Neural progenitor cell (in vitro differentiated cells): ENCODE measurements around the gene MED14. TPM values are rescaled to one million over a fixed set of nuclear protein-coding genes. Genes with fewer than 3 reads are reported as not detected.

Source experiments
- DNase-seq: peaks from one replicate; pipeline ENCODE4 v3.0.0-alpha.2; 2016; ENCODE audit warnings: low spot score
- H2AFZ ChIP-seq: fragments of 200-600 bp; sonication (generic); replicated peaks from 2 replicates; pipeline ENCODE4 v1.6.1; 2016; ENCODE audit warnings: antibody characterized with exemption
- H3F3A ChIP-seq: fragments of 200-600 bp; sonication (generic); 2 replicates; pipeline ENCODE4 v1.6.1; 2016; ENCODE audit warnings: antibody characterized with exemption, low read depth
- H3K27ac ChIP-seq: fragments of 200-600 bp; sonication (generic); 2 replicates; pipeline ENCODE4 v1.5.1; 2016; ENCODE audit warnings: mild to moderate bottlenecking
- H3K27me3 ChIP-seq: fragments of 200-600 bp; sonication (generic); 2 replicates; pipeline ENCODE4 v1.6.1; 2016; ENCODE audit warnings: mild to moderate bottlenecking, moderate library complexity
- H3K36me3 ChIP-seq: fragments of 200-600 bp; sonication (generic); 2 replicates; pipeline ENCODE4 v1.5.1; 2016
- H3K4me1 ChIP-seq: fragments of 200-600 bp; sonication (generic); 2 replicates; pipeline ENCODE4 v1.6.1; 2016; ENCODE audit warnings: mixed run types
- H3K4me2 ChIP-seq: fragments of 200-600 bp; sonication (generic); 2 replicates; pipeline ENCODE4 v1.6.1; 2016
- H3K4me3 ChIP-seq: fragments of 200-600 bp; sonication (generic); 2 replicates; pipeline ENCODE4 v1.5.1; 2016
- H3K79me2 ChIP-seq: fragments of 200-600 bp; sonication (generic); 2 replicates; pipeline ENCODE4 v1.6.1; 2016; ENCODE audit warnings: low read depth
- H3K9ac ChIP-seq: fragments of 200-600 bp; sonication (generic); 2 replicates; pipeline ENCODE4 v1.6.1; 2016
- H3K9me3 ChIP-seq: fragments of 200-600 bp; sonication (generic); 2 replicates; pipeline ENCODE4 v1.5.1; 2016; ENCODE audit warnings: low read depth
- H4K20me1 ChIP-seq: fragments of 200-600 bp; sonication (generic); 2 replicates; pipeline ENCODE4 v1.6.1; 2016; ENCODE audit warnings: low read depth
- H3K27ac Mint-ChIP-seq: 3 replicates; pipeline ENCODE4 v1.8.0; 2021; ENCODE audit warnings: mixed read lengths
- H3K27me3 Mint-ChIP-seq: 2 replicates; pipeline ENCODE4 v1.8.0; 2022; ENCODE audit warnings: low read depth, mild to moderate bottlenecking, inconsistent platforms, moderate library complexity, mixed read lengths; ENCODE audit not compliant: insufficient read depth
- H3K36me3 Mint-ChIP-seq: 3 replicates; pipeline ENCODE4 v1.8.0; 2021; ENCODE audit warnings: mixed read lengths
- H3K4me1 Mint-ChIP-seq: 3 replicates; pipeline ENCODE4 v1.8.0; 2021; ENCODE audit warnings: mixed read lengths
- H3K4me3 Mint-ChIP-seq: 3 replicates; pipeline ENCODE4 v1.8.0; 2021; ENCODE audit warnings: mild to moderate bottlenecking, moderate library complexity, mixed read lengths
- H3K9me3 Mint-ChIP-seq: 3 replicates; pipeline ENCODE4 v1.8.0; 2020; ENCODE audit warnings: mixed read lengths
- EZH2 ChIP-seq: fragments of 200-600 bp; sonication (generic); IDR thresholded peaks from 2 replicates; pipeline ENCODE4 v1.6.1; 2017; ENCODE audit warnings: antibody characterized with exemption, mild to moderate bottlenecking, moderate library complexity
- EZH2phosphoT487 ChIP-seq: fragments of 200-600 bp; sonication (generic); IDR thresholded peaks from 2 replicates; pipeline ENCODE4 v1.6.1; 2017; ENCODE audit warnings: antibody characterized with exemption
- total RNA-seq: library from RNA; depleted of rRNA; stranded (reverse); fragments of >200 nt; gene quantifications from 2 replicates; pipeline ENCODE4 v1.2.3, GENCODE V29; 2015; ENCODE audit warnings: low replicate concordance
- TF ChIP-seq, protein P1 (sequence below): fragments of 200-600 bp; sonication (generic); IDR thresholded peaks from 2 replicates; pipeline ENCODE4 v1.5.1; 2017; ENCODE audit warnings: antibody characterized with exemption, mild to moderate bottlenecking

Gene MED14
- total RNA-seq, 1 donor from 2014 or later: 56.4 TPM

- Histone ChIP-seq H3K27me3 (no peaks in the 10 kb centered on the region), H3K9ac (no peak overlapping the region), H3K79me2 (no peaks in the 10 kb centered on the region), H4K20me1 (no peaks in the 10 kb centered on the region), H3F3A (peaks cover 22% of the 10 kb centered on the region), H3K4me3 (no peak overlapping the region), H3K36me3 (no peaks in the 10 kb centered on the region), H2AFZ (no peak overlapping the region), H3K4me1 (peaks cover 3% of the 10 kb centered on the region), H3K4me2 (no peak overlapping the region), H3K9me3 (no peaks in the 10 kb centered on the region), H3K27ac (no peak overlapping the region)
- peaks cover 2% of the 10 kb centered on the region for H3K36me3 Mint-ChIP-seq
- H3K4me1 Mint-ChIP-seq: no peaks in the 10 kb centered on the region
- H3K27ac Mint-ChIP-seq: no peak overlapping the region
- H3K4me3 Mint-ChIP-seq: no peak overlapping the region
- H3K27me3 Mint-ChIP-seq: peaks cover 2% of the 10 kb centered on the region
- no peak for DNase-seq
- TF ChIP-seq EZH2phosphoT487: no peak
- TF ChIP-seq, protein P1, sequence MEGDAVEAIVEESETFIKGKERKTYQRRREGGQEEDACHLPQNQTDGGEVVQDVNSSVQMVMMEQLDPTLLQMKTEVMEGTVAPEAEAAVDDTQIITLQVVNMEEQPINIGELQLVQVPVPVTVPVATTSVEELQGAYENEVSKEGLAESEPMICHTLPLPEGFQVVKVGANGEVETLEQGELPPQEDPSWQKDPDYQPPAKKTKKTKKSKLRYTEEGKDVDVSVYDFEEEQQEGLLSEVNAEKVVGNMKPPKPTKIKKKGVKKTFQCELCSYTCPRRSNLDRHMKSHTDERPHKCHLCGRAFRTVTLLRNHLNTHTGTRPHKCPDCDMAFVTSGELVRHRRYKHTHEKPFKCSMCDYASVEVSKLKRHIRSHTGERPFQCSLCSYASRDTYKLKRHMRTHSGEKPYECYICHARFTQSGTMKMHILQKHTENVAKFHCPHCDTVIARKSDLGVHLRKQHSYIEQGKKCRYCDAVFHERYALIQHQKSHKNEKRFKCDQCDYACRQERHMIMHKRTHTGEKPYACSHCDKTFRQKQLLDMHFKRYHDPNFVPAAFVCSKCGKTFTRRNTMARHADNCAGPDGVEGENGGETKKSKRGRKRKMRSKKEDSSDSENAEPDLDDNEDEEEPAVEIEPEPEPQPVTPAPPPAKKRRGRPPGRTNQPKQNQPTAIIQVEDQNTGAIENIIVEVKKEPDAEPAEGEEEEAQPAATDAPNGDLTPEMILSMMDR: no peak
- TF ChIP-seq EZH2: no peak
- H3K9me3 Mint-ChIP-seq: no peaks in the 10 kb centered on the region
Observed at GRCh38 chrX:40652664-40653063, 82.7 kb downstream of the MED14 start.

- peaks cover 24% of the 10 kb centered on the region for H3F3A ChIP-seq
- DNase-seq: peak; percentile 82
- Mint-ChIP-seq H3K36me3 (no peaks in the 10 kb centered on the region), H3K9me3 (no peaks in the 10 kb centered on the region), H3K4me1 (no peaks in the 10 kb centered on the region), H3K27me3 (no peaks in the 10 kb centered on the region), H3K27ac (no peak overlapping the region), H3K4me3 (no peak overlapping the region)
- H3K27me3 ChIP-seq: no peaks in the 10 kb centered on the region
- no peak overlapping the region for H3K4me3 ChIP-seq
- no peaks in the 10 kb centered on the region for H4K20me1 ChIP-seq
- no peak overlapping the region for H3K27ac ChIP-seq
- H3K36me3 ChIP-seq: no peaks in the 10 kb centered on the region
- no peak overlapping the region for H2AFZ ChIP-seq
- H3K9me3 ChIP-seq: no peaks in the 10 kb centered on the region
- H3K4me1 ChIP-seq: peaks cover 3% of the 10 kb centered on the region
- H3K79me2 ChIP-seq: peaks cover 3% of the 10 kb centered on the region
- H3K9ac ChIP-seq: no peak overlapping the region
- TF ChIP-seq EZH2: no peak
- TF ChIP-seq, protein P1: peak; percentile 95
- no peak for TF ChIP-seq EZH2phosphoT487
- no peak overlapping the region for H3K4me2 ChIP-seq
Observed at GRCh38 chrX:40651620-40652223, 83.6 kb downstream of the MED14 start.

DNA sequence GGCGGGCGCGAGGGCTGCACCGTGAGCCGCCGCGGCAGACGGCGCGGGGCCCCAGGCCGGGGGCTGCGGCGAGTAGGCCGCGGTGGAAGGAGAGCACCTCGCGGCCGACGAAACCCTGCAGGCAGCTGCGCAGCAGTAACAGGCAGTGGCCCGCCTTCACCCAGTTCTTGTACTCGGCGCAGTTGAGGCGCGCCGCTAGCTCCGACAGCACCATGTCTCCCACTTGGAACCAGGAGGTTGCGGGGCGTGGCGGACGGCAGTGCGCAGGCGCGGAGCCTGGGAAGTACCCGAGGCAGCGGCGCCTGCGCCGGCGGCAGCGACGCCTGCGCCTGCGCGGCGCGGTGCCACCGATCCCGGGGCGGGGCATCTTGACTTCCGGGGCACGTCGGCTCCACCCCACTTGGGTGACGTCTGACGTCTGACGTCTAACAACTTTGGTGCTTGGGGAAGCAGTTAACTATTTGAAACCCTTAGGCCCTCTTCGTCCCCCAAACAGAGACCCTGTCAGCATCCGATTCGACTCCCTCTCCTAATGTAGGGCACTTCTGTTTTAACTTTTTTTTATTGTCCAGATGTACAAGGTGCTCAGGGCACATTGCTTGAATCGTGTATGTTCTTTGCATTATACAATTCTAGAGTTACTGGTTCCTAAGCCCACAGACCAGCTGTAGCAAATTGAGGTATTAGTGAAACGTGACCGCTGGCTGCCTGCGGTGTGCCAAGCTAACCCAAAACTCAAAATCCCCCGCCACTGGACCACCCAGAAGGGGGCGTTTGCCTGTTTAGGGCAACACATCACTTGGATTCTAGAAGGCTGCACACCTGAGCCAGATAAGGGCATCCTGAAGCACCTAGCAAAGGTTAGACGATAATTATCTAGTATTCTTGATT is 87.8 kb downstream of the MED14 start, which contains the start of gene CXorf38:
Gene CXorf38 (minus strand): TSS at position 255 of the 891 bp plus-strand sequence. CDS start 41 bp downstream, at position 214.
- Mint-ChIP-seq H3K9me3 (no peaks in the 10 kb centered on the region), H3K4me3 (peak within 1 kb of the TSS; percentile 93), H3K36me3 (peaks cover 5% of the 10 kb centered on the region), H3K27ac (peak within 1 kb of the TSS; percentile 72), H3K27me3 (peaks cover 4% of the 10 kb centered on the region), H3K4me1 (peaks cover 12% of the 10 kb centered on the region)
- H3K9me3 ChIP-seq: no peaks in the 10 kb centered on the region
- no peaks in the 10 kb centered on the region for H3K36me3 ChIP-seq
- H3K27ac ChIP-seq: peak within 1 kb of the TSS; percentile 60
- H3K4me1 ChIP-seq: peaks cover 6% of the 10 kb centered on the region
- peak within 1 kb of the TSS; percentile 66 for H2AFZ ChIP-seq
- H3K79me2 ChIP-seq: peaks cover 20% of the 10 kb centered on the region
- TF ChIP-seq EZH2phosphoT487: no peak
- TF ChIP-seq, protein P1: peak; percentile 28
- peak within 1 kb of the TSS; percentile 45 for H3K9ac ChIP-seq
- peaks cover 5% of the 10 kb centered on the region for H4K20me1 ChIP-seq
- peaks cover 24% of the 10 kb centered on the region for H3F3A ChIP-seq
- peak; percentile 96 for DNase-seq
- H3K4me2 ChIP-seq: peak within 1 kb of the TSS; percentile 76
- H3K4me3 ChIP-seq: peak within 1 kb of the TSS; percentile 73
- no peaks in the 10 kb centered on the region for H3K27me3 ChIP-seq
